Activated T-cell treated with anti-CD3 and anti-CD28 coated beads, Interleukin-2, amount 50 U/mL, for 1 hour (primary cell): ENCODE results near the gene SNX30.

Experiments used
- DNase-seq: peaks from one replicate; pipeline ENCODE4 v3.0.0-alpha.2; 2020

Gene SNX30

DNA sequence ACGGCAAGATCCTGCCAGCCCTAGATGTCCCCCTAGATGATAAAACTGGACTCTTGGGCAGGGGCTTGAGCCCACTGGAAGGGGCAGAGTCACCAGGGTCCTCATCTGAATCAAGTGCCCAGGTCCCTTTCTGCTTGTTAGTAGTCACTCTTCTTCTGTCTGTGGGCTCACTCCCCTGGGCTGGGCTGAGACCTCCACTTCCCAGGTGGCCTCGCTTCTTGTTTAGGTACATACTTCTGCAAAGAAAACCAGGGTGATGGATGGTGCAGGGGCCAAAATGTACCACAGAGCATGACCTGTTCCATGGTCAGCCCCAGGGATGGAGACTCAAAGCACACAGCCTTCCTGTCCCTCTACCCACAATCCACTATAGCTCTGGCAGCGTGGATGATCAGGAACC, 141.0 kb downstream of the SNX30 start:
- no peak for DNase-seq

DNA sequence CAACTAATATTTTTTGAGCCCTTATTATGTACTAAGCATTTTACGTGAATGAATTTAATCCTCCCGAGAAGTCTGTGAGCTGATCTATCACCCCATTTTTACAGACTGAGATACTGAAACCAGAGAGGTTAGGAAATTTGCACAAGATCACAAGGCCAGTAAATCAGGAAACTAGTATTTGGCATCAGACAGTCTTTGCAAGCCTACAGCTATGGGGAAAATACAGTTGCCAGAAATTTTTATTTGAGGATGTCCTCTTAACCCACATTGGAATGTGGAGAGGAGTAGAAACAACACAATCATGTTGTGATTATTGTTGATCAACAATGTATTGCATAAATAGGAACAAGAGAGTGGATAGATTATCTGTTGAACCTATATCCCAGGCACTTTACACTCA, 142.4 kb downstream of the SNX30 start:
- DNase-seq, result no peak

- no peak for DNase-seq
These were observed 143.5 kb downstream of the SNX30 start for GRCh38 chr9:112894041-112894440.

DNA sequence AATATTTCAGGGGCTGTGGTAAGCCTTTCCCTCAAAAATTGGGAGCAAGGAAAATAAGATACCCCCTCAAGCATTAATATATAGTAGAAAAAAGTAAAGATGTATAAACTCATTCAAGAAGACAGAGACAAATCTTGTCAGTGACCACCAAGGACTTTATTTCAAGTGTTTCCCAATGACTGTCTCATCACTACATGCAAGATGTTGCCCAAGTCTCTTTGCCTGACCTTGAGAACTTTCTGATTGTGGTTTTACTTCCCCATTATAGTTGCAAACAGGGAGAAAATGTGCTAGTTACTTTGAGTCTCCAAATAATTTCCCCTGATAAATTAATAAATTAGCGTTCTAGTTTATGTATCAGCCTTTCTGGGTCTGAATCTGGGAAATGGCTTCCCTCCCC, 144.1 kb downstream of the SNX30 start:
- DNase-seq, result no peak

DNA sequence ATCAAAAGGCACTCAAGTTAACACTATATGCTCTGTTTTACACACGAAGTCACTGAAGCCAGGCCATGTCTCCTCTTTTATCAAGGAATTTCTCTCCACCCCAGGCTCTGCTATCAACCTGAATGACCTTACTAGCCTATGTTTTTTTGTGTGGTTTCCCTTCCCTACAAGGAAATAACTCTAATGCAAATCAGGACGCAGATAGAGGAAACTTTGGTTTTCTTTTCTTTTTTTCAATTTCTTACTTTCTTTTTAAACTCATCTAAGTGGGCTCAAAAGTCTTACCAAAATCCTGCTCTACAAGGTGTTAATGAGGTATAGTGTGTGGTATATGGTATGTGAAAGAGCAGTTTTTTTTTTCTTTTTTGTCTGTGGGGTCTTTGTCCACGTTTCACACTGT, 145.6 kb downstream of the SNX30 start:
- DNase-seq, result no peak

DNA sequence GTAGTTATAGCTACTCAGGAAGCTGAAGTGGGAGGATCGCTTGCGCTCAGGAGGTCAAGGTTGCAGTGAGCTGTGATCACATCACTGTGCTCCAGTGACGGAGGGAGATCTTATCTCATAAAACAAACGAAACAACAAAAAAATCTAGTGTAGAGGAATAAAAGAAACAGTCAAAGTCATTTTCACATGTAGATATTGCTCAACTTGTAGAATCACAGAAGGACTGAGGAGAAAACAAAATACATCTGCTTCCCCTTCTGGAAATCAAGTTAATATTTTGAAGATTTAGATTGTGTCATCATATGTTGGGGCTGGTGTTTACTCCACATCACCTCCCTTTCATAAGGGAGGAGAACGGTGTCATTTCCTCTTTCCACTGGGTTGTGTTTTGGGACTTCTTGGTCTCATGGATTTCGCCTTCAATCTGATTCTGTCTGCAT, 148.3 kb downstream of the SNX30 start:
- no peak for DNase-seq

DNA sequence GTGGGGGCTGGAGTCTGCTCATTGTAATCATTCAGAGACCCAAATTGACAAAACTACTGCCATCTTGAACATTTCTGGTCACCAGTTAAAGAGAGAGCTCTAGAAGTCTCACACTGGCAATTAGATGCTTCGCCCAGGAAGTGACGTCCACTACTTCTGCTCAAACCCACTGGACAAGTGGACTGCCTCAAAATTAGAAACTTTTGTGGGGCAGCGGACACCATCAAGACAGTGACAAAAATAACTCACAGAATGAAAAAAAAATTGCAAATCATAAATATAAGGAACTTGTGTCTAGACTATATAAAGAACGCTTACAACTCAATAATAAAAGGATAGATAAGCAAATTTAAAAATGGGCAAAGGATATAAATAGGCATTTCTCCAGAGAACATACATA, 149.9 kb downstream of the SNX30 start:
- DNase-seq, result no peak

GRCh38 chr9:112900901-112901300, 150.3 kb downstream of the SNX30 start:
- DNase-seq, result no peak

DNA sequence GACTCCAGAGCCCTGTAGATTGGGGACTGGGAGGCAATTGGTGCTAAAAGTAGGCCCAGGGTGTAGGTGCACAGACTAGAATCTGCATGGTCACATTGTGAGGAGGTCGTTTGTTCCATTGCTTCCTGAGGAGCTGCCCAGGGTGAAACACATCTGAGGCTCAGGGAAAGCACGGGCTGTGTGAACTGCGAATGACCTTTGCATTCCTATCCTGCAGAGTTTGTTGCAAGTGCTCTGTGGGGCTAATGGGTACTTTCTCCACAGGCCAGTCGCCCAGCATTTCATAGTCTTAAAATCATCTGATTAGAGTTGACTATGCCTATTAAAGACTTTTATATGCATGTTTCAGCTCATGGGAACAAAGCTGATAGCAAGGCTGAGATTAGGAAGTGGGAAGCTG, 154.5 kb downstream of the SNX30 start:
- DNase-seq, result no peak

DNA sequence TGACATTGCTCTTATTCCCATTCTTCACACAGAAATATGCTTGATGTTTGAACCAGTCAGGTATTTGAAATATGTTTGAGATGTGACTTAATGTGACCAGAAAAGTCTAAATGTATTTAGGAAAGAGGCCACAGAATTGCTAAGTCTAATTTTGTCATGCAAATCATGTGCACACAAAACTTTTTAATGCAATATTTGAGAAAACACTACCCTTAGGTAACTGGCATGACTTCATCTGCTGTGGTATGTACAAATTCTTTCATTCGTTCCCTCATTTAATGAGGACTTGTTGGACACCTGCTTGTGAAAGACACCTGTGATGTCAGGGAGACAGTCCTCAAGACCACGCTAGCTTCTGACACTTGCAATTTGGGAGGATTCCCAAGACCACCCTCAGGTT, 161.2 kb downstream of the SNX30 start:
- no peak for DNase-seq

- no peak for DNase-seq
These were observed 162.1 kb downstream of the SNX30 start for GRCh38 chr9:112912636-112913035.

GRCh38 chr9:112913326-112913725, 162.8 kb downstream of the SNX30 start:
- DNase-seq, result no peak

- no peak for DNase-seq
These were observed 164.0 kb downstream of the SNX30 start for GRCh38 chr9:112914524-112914923.

DNA sequence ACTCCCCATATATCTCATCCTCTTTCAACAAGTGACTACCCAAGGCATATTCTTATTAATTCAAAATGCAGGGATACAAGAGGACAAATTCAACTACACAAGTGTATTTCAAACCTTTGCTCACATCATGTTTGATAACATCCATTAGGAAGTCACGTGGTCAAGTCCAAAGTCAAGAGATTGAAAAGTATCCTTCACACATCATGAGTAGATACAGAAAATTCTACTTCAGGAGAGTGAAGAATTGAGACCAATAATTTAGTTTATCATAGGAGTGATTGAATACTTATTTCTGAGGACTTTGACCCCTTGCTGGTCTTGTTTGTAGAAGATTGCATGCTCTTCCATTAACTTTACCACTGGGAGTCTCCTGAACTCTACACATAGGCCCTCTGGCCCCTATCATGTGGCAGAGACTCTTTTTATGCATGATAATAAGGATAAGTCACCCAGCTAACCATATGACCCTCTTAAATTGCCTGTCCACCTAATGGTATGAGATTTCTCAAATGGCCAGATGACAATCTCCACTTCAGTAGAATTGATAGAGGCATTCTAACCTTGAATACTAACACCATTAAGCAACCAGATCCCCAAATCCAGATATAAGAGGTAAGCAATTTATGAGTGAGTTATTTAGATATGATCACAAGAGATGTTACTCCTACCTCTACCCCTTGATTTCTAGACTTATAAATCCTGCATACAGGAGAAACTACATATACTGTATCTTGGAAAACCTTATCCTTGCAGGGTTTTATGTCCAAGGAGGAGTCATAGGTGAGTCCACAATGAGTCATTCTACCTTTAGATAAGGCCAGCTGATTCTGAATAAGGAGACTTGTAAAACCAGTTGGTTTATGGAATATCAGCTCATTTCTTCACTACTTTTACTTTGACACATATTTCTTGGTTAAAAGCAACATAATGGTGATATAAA, 166.8 kb downstream of the SNX30 start:
- no peak for DNase-seq

DNA sequence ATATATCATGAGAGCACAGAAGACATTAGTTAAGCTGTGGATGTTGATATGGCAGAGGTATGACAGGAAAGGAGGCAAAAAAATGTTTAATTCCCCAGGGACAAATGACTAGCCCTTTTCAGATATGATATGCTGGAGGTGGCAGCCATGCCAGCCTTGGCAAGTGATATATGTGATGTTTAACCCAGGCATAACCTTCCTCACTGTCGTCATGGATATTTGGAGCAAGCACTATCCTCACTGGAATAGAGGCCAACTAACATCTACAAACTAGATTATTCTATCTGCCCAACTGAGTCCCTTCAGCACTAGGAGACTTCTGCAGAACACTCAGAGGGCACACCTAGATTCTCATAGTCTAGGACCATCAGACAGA, 167.4 kb downstream of the SNX30 start:
- DNase-seq, result no peak

- DNase-seq, result no peak
These were observed 171.0 kb downstream of the SNX30 start for GRCh38 chr9:112921549-112921948.
